HG02588 (cell line): ENCODE results near the gene ASF1B.
A peak's percentile ranks its signal among the peaks of the same experiment; 100 is the strongest.

Source experiments
- ATAC-seq: cut with Tn5 transposase; IDR thresholded peaks from one replicate; pipeline ENCODE4 v1.9.1; 2021; ENCODE audit warnings: mild to moderate bottlenecking, moderate library complexity; ENCODE audit not compliant: unreplicated experiment

The ASF1B gene

GRCh38 chr19:14139944-14140343, 3.6 kb upstream of the ASF1B start:
- no peak for ATAC-seq

GRCh38 chr19:14138576-14139265, 2.3 kb upstream of the ASF1B start:
- no peak for ATAC-seq

GRCh38 chr19:14135985-14136508, 342 bp downstream of the ASF1B start:
- no peak for ATAC-seq

- ATAC-seq, result no peak
Observed at GRCh38 chr19:14135355-14135754, 1.0 kb downstream of the ASF1B start.

- no peak for ATAC-seq
Observed at GRCh38 chr19:14127929-14128509, 8.4 kb downstream of the ASF1B start.

- ATAC-seq, result no peak
Observed at GRCh38 chr19:14127176-14127575, 9.2 kb downstream of the ASF1B start.

GRCh38 chr19:14122924-14123323, 13.5 kb downstream of the ASF1B start:
- no peak for ATAC-seq

GRCh38 chr19:14120497-14120780, 15.9 kb downstream of the ASF1B start:
- ATAC-seq, result no peak

GRCh38 chr19:14119644-14120496, 16.5 kb downstream of the ASF1B start:
- no peak for ATAC-seq

GRCh38 chr19:14119146-14119545, 17.2 kb downstream of the ASF1B start:
- no peak for ATAC-seq

GRCh38 chr19:14118165-14119051, 18.0 kb downstream of the ASF1B start:
- ATAC-seq, result peak; percentile 30

- peak; percentile 85 for ATAC-seq
Observed at GRCh38 chr19:14117668-14118164, 18.7 kb downstream of the ASF1B start, which contains the start of gene PRKACA. PRKACA (minus strand) TSS chr19:14117762; CDS start chr19:14117547, 215 bp downstream.

- no peak for ATAC-seq
Observed at GRCh38 chr19:14116918-14117578, 19.3 kb downstream of the ASF1B start.

- ATAC-seq, result no peak
Observed at GRCh38 chr19:14116525-14116917, 19.9 kb downstream of the ASF1B start.

- ATAC-seq, result no peak
Observed at GRCh38 chr19:14115756-14116155, 20.6 kb downstream of the ASF1B start.

- no peak for ATAC-seq
Observed at GRCh38 chr19:14114854-14115253, 21.5 kb downstream of the ASF1B start.

GRCh38 chr19:14114439-14114838, 21.9 kb downstream of the ASF1B start:
- ATAC-seq, result no peak

- ATAC-seq, result no peak
Observed at GRCh38 chr19:14113762-14114414, 22.5 kb downstream of the ASF1B start.

- ATAC-seq, result no peak
Observed at GRCh38 chr19:14112809-14113385, 23.5 kb downstream of the ASF1B start.
